Fibroblast of pulmonary artery (primary cell): ENCODE results near the gene PGF.

Source experiments
- DNase-seq: peaks from one replicate; pipeline ENCODE4 v3.0.0-alpha.2; 2010; ENCODE audit warnings: low read depth
- H3K4me3 ChIP-seq: replicated peaks from 2 replicates; pipeline ENCODE4 v1.5.1; 2011; ENCODE audit warnings: low read depth, mild to moderate bottlenecking, control low read depth, low read length, moderate library complexity
- TF ChIP-seq, protein P1 (sequence below): IDR thresholded peaks from 2 replicates; pipeline ENCODE4 v1.5.1; 2011; ENCODE audit warnings: mild to moderate bottlenecking, control low read depth, low read length, inconsistent platforms; ENCODE audit errors: missing control alignments

The PGF gene

DNA sequence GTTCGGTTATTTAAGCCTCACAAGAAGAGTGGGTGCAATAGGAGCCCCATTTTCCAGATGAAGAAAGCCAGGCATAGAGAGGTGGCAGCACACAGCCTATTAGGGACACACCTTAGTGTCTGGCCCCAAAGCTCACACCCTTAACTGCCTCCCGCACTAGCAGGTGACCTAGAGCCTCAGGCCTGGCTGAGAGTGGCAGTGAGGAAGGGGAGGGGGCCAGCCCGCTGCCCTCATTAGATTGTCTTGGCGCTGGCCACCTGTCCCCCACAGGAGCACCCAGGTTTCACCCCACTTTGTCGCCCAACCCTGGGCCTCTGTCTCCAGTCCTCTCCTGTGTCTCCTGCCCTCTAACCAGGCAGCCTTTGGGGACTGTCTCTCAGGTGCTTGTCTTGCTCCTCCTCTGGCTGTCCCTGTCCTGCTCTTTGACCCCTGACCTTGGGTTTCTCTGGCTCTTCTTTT lies 18.5 kb upstream of the PGF start:
- TF ChIP-seq, protein P1, sequence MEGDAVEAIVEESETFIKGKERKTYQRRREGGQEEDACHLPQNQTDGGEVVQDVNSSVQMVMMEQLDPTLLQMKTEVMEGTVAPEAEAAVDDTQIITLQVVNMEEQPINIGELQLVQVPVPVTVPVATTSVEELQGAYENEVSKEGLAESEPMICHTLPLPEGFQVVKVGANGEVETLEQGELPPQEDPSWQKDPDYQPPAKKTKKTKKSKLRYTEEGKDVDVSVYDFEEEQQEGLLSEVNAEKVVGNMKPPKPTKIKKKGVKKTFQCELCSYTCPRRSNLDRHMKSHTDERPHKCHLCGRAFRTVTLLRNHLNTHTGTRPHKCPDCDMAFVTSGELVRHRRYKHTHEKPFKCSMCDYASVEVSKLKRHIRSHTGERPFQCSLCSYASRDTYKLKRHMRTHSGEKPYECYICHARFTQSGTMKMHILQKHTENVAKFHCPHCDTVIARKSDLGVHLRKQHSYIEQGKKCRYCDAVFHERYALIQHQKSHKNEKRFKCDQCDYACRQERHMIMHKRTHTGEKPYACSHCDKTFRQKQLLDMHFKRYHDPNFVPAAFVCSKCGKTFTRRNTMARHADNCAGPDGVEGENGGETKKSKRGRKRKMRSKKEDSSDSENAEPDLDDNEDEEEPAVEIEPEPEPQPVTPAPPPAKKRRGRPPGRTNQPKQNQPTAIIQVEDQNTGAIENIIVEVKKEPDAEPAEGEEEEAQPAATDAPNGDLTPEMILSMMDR = no peak

DNA sequence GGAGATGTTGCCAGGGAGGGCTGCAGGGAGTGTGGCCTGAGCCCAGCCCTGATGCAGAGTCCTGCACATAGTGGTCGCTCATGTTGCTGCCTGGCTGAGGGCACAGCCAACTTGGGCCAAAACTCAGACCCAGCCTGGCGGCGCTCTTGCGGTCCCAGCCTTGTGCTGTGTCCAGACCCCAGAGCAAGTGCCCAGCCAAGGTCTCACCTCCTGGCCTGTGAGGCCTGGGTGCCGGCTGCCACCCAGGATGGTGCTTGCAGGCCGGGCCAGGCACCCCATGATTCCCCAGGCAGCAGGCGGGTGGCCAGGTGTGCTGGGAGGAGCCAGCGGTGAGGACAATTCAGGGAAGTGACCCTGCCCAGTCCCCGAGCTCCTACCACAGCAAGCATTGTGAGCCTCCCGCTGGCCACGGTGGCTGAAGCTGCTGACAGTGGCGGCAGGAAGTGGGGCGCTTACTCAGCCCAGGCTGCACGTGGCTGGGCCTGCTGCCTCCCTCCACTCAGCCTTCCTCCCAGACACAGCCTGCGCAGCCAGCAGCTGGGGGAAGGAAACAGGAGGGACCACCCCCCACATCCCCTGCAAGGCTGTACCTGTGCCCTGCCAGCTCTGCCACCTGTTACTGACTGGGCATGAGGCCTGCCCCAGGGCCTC lies 17.7 kb upstream of the PGF start:
- H3K4me3 ChIP-seq = no peak overlapping the region
- peak; percentile 47 for DNase-seq
- TF ChIP-seq, protein P1 = no peak

More for the DNA sequence above, 18.5 kb upstream of the PGF start:
- no peak for DNase-seq
- H3K4me3 ChIP-seq = no peak overlapping the region

DNA sequence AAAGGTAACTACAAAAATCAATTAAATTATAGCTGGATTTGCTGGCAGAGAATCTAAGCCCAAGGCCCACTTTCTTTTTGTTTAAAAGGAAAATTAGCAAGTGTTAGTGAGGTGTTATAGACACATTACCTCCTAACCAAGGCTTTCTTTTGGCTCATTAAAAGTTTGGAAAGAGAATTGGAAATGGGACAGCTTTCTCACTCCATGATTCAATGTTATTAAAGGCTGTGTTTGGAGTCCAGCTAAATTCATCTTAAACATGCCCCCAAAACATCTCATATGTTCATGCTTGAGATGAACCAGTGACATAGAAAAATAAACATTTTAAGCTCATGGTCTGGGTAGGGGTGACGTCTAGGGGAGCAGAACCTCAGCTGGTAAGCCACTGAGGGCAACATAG lies 13.4 kb upstream of the PGF start:
- DNase-seq = no peak
- TF ChIP-seq, protein P1 = no peak
- no peak overlapping the region for H3K4me3 ChIP-seq

DNA sequence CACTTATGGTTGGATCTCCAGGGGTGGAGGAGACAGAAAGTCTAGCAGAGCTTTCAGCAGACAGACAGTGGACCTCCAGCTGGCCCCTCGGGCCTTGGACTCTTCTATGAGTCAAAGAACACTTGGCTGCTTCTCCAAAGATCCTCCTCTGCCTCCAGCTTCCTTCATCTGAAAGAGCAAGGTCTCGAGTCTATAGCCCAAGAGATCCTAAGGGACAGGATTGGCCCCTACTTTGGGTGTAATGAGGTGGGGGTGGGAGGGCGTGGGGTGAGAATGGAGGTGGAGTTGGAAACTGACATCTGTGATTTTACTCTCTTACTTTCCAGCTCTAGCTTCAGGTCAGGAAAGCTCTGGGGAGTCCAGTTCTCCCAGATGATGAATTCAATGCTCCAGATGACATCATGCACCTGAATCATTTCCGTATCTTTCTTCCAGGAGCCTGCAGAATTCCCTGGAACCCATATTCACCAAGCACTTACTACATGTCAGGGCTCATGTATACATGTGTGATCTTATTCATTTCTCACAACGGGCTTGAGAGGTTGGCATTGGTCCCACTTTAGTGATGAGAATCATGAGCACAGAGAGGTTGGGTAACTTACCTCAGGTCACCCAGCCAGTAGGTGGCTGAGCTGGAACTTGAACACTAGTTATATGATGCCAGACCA lies 10.2 kb upstream of the PGF start:
- peak; percentile 67 for DNase-seq
- TF ChIP-seq, protein P1 = no peak
- H3K4me3 ChIP-seq = no peak overlapping the region

DNA sequence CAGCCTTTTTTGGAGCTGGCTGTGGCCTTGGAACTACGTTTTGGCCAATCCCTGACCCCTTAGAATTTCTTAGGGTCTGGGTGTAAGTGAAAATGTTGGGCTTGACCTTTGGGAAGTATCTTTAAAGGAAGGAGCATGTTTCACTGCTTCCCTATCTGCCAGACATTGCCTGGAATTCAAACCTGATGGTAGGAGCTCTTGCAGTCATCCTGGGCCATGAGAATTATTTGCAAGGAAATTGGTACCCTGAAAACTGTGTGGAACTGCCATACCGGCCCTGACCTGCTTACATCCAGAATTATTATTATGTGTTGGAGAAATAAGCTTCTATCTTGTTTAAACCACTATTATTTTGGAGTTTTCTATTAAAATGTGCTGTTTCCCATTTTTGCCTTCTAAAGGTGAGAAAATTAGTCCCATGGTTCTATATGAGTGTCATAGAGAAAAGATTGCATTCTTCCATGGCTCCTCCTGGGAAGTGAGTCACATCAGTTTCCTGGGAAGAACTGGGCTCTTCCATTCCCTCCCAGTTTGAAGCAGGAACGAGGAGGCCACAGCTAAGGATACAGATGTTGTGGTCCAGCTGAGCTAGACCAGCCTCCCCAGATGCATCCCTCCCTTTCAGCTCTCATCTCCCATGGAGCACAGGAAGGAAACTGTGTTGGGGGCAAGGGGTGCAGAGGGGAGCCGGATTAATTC lies 9.5 kb upstream of the PGF start:
- H3K4me3 ChIP-seq = no peak overlapping the region
- TF ChIP-seq, protein P1 = no peak
- peak; percentile 68 for DNase-seq

DNA sequence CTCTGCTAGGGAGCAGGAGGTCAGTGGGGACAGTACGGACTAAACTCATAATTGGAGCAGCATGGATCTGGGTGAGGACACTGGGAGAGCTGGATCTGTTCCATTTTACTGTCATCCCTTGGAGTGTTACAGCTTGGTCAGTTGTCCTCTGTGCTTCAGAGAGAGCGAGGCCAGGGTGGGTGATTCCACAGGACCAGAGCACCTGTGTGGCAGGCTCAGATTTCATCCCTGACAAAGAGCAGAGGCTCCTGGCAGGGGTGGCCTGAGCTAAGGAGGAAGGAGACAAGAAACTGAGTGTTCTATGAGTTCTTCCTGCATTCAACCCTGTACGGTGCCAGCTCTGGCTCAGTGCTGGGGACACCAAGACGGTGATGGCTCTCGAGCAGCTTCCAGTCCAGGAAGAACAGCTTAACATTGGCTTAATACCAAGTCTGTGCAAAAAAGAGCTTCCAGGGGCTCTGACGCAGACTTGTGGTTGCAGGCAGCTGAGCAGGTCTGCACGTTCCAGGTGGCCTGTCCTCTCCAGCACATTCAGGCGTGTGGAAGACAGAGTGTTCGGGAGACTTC lies 8.4 kb upstream of the PGF start:
- peak; percentile 70 for DNase-seq
- TF ChIP-seq, protein P1 = no peak
- H3K4me3 ChIP-seq = no peak overlapping the region
